Activated T-helper 2 cell treated with anti-CD3 and anti-CD28 coated beads, Interferon-gamma antibody, Interleukin-2, Interleukin-4, amounts not matched to agents 10 μg/mL and 5 μg/mL and 100 μg/mL, durations not matched to agents 14 hours and 24 hours and 36 hours (primary cell): ENCODE measurements around the gene TMEM164. TPM values are rescaled to one million over a fixed set of nuclear protein-coding genes. Genes with fewer than 3 reads are reported as not detected.
"Not testable (repeated sequence)": the region's sequence is repeated elsewhere in the genome, so short reads cannot be mapped to it uniquely, and the experiment has no call there.

Experiments used
- DNase-seq: peaks from one replicate; pipeline ENCODE4 v3.0.0; 2021; ENCODE audit warnings: low spot score
- H3K27ac Mint-ChIP-seq: one replicate; pipeline ENCODE4 v1.8.0; 2021; ENCODE audit warnings: mixed read lengths
- H3K27me3 Mint-ChIP-seq: one replicate; pipeline ENCODE4 v1.8.0; 2021; ENCODE audit warnings: low read depth, mixed read lengths
- H3K36me3 Mint-ChIP-seq: one replicate; pipeline ENCODE4 v1.8.0; 2021; ENCODE audit warnings: low read depth, mixed read lengths
- H3K4me1 Mint-ChIP-seq: one replicate; pipeline ENCODE4 v1.8.0; 2021; ENCODE audit warnings: low read depth, mixed read lengths
- H3K4me3 Mint-ChIP-seq: one replicate; pipeline ENCODE4 v1.8.0; 2021; ENCODE audit warnings: low read depth, mild to moderate bottlenecking, moderate library complexity, mixed read lengths
- H3K9me3 Mint-ChIP-seq: one replicate; pipeline ENCODE4 v1.8.0; 2021; ENCODE audit warnings: mixed read lengths
- intact Hi-C: fragments of 100-400 bp; cut with micrococcal nuclease; formaldehyde crosslinking; loops from one replicate; pipeline ENCODE4 v1.15.1; 2023
- total RNA-seq: library from RNA; stranded (reverse); gene quantifications from 2 replicates; pipeline ENCODE4 v1.2.3, GENCODE V29; 2022

TMEM164 gene
- 19.5 and 20.0 TPM in 2 replicates for total RNA-seq

DNA sequence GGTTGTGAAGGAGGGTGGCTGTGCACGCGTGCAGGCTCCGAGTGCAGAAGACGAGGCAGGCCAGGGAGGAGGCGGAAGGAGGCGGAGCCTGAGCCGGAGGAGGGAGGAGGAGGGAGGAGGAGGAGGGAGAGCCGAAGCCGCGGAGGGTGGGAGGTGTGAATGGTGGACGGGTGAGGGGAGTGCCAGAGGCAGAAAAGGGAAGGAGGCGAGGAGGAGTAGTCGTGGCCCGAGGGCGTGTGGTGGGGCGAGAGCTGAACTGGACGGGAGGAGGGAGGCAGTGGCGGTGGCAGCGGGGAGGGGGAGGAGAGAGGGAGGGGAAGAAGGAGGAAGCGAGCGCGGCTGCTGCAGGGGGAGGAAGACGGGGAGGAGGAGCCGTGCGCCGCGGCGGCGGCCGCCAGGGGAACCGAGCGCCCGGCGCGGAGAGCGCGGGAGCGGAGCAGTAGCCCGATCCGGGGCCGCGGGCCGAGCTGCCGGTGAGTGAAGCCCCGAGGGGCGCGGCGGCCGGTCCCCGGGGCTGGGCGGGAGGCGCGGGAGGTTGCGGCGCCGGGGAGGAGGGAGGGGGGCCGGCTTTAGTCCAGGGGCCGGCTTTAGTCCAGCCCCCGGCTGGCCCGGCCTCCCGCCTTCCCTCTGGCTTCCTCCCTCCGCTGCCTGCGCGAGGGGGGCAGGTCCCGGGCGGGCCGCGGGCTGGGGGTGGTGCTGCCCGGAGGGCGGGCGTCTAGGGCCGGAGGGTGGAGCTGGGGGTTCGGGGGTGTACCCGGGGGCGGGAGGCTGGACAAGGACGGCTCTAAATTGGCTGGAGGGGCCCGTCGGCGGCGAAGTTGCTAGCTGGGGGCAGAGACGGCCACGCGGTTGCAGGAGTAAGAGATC is at the start of gene TMEM164:
TSS of gene TMEM164 (plus strand) at position 815 of the 867 bp plus-strand sequence. CDS start 661 bp downstream, outside the sequence.
- Mint-ChIP-seq H3K27me3 (no peaks in the 10 kb centered on the region), H3K4me1 (peaks cover 24% of the 10 kb centered on the region)
- DNase-seq, result peak; percentile 76

DNA sequence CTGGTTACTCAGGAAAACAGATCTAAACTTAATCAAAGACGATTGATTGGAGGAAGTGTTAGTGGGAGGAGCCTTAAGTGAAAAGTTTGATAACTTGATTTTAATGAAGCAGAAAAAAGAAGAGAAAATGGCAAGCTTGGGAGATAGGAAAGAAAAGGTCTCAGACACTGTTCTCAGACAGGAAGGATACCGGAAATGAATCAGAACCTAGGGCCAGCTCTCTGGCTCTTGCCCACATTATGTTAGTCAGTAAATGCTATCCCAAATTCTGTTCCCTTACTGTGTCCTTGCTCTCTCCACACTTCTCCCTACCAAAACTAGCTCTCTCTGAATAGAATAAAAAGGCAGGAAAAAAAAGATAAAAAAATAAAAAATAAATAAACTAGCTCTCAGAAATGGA is 48.6 kb upstream of the TMEM164 start:
- no peak overlapping the region for H3K4me3 Mint-ChIP-seq
- intact Hi-C loops, result no loop called here
- H3K9me3 Mint-ChIP-seq, result no peaks in the 10 kb centered on the region
- no peaks in the 10 kb centered on the region for H3K36me3 Mint-ChIP-seq
- no peak overlapping the region for H3K27ac Mint-ChIP-seq
- H3K4me1 Mint-ChIP-seq, result peaks cover 18% of the 10 kb centered on the region
- no peak for DNase-seq
- no peaks in the 10 kb centered on the region for H3K27me3 Mint-ChIP-seq

More for the DNA sequence above, at the start of gene TMEM164:
- H3K27ac Mint-ChIP-seq, result peak within 1 kb of the TSS; percentile 94
- intact Hi-C loops, result loop anchor here (10.0 kb wide), 2 partner anchors 132 to 268 kb away; partner anchors contain the start of gene ACSL4
- H3K4me3 Mint-ChIP-seq, result peak within 1 kb of the TSS; percentile 93
- H3K9me3 Mint-ChIP-seq, result no peaks in the 10 kb centered on the region
- peaks cover 19% of the 10 kb centered on the region for H3K36me3 Mint-ChIP-seq

DNA sequence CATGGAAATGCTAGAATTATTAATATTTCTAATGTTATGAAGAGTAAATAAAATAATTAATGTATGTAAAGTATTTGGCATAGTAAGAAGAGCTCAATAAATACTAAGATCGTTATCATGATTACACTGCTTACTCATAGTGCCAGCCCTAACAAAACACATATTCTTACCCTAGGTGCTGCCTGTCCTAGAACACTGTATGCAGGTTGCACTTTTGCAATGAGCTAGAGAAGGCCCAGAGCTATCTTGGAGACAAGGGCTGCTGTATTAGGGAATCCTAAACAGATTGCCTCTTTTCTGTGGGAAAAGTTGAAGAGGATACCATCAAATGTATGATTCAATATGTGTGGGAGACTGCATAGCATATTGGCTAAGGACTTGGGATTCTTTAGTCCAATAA is 48.0 kb upstream of the TMEM164 start:
- Mint-ChIP-seq H3K27ac (no peak overlapping the region), H3K9me3 (no peaks in the 10 kb centered on the region), H3K36me3 (no peaks in the 10 kb centered on the region), H3K4me3 (no peak overlapping the region), H3K27me3 (no peaks in the 10 kb centered on the region), H3K4me1 (peaks cover 19% of the 10 kb centered on the region)
- intact Hi-C loops, result no loop called here
- no peak for DNase-seq

DNA sequence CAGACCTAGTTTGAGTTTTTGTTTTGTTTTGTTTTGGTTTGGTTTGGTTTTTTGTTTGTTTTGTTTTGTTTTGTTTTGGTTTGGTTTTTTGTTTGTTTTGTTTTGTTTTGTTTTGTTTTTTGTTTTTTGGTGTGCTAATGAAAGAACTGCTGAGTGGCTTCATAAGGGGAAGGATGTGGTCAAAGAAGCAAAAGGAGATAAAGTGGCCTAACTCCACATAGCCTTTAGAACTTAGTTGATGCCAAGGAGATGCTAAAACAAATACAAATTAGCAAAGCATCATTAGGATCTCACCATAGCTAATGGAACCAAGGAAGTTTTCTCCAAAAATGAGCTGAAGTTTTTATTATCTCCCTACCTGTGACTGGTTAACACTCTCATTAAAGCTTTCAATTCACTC is 44.6 kb upstream of the TMEM164 start:
- Mint-ChIP-seq H3K27me3 (no peaks in the 10 kb centered on the region), H3K4me1 (peaks cover 19% of the 10 kb centered on the region), H3K4me3 (no peak overlapping the region), H3K9me3 (no peaks in the 10 kb centered on the region), H3K27ac (no peak overlapping the region), H3K36me3 (no peaks in the 10 kb centered on the region)
- DNase-seq, result no peak
- intact Hi-C loops, result no loop called here

DNA sequence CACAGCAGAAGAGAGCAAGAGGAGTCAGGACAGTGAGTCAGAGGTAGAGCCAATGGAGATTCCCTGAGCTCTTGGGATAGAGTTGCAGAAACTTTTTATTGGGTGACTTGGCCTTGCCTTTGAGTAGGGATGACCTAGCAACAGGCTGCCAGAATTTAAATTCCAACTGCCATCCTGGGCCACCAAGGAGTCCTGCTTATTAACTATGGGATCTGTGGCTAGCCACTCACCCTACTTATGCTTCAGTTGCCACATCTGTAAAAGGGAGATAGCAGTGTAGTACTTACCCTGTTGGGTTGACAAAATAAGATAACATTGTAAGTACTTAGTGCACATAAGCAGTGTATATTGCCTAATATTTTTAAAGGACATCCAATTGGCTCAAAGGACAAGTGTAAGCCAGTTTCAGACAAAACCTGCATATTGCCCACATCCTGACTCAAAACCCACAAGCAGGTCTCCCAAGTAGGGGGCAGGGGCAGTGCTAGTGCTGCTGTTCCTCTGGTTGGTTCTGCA is 43.5 kb upstream of the TMEM164 start:
- H3K4me1 Mint-ChIP-seq, result peaks cover 12% of the 10 kb centered on the region
- no peaks in the 10 kb centered on the region for H3K9me3 Mint-ChIP-seq
- peaks cover 2% of the 10 kb centered on the region for H3K27me3 Mint-ChIP-seq
- H3K27ac Mint-ChIP-seq, result no peak overlapping the region
- DNase-seq, result no peak
- intact Hi-C loops, result no loop called here
- H3K36me3 Mint-ChIP-seq, result no peaks in the 10 kb centered on the region
- no peak overlapping the region for H3K4me3 Mint-ChIP-seq

DNA sequence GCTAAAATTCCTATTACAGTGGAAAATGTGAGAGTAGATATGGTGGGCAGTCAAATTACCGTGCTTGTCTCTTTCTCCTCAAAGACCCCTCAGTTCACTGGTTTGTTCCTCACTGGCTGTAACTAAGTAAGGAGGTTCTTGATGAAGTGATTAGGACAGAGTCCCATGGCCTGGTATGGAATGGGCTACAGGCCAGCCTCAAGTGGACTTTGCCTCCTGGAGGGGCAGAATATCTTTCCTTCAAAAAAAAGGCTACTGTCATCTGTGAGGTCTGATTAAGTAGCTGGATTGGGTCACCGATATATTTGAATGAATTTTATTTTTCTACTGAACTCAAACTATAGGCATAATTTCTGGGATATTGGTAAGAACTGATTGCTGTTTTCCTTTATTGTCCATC is 38.5 kb upstream of the TMEM164 start:
- DNase-seq, result no peak
- Mint-ChIP-seq H3K27me3 (peaks cover 2% of the 10 kb centered on the region), H3K27ac (no peak overlapping the region), H3K36me3 (no peaks in the 10 kb centered on the region), H3K4me1 (peaks cover under 1% of the 10 kb centered on the region), H3K4me3 (no peak overlapping the region), H3K9me3 (no peaks in the 10 kb centered on the region)
- intact Hi-C loops, result no loop called here

DNA sequence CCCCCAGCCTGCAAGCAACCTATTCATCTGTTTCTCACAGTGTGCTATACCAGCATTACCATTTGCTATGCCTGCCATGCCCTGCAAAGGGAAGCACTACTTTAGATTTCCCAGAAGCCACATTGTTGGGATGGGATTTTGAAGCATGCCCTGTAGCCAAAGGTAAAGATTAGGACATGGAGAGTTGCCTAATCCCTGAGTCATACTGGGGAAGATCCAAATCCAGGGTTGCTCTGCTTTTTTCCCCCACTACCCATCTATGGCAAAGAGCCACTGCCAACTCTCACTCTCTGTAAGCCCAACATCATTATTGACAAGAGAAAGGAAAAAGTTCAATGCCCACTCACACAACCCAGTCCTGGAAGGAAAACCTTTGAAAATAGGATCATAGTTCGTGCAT is 36.7 kb upstream of the TMEM164 start:
- intact Hi-C loops, result no loop called here
- H3K36me3 Mint-ChIP-seq, result no peaks in the 10 kb centered on the region
- no peak for DNase-seq
- H3K4me3 Mint-ChIP-seq, result no peak overlapping the region
- peaks cover 5% of the 10 kb centered on the region for H3K27me3 Mint-ChIP-seq
- no peaks in the 10 kb centered on the region for H3K4me1 Mint-ChIP-seq
- H3K9me3 Mint-ChIP-seq, result no peaks in the 10 kb centered on the region
- H3K27ac Mint-ChIP-seq, result no peak overlapping the region

DNA sequence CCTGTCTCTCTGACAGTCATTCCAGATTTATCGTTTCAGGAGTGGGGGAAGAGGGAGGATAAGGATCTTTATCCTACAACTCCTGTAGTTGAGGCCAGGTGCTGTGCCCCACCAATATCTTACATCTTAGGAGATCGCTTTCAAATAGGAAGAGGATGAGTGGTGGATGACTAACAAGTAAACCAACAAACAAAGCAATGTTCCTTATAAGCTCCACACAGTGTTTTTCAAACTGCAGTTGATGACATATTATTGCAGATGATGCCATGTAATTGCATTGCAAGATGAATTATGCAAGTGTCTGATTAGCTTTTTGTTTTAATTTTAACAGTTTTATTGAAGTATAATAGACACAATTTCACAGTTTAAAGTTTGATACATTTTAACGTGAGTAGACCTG is 35.8 kb upstream of the TMEM164 start:
- Mint-ChIP-seq H3K4me1 (no peaks in the 10 kb centered on the region), H3K27ac (no peak overlapping the region), H3K9me3 (no peaks in the 10 kb centered on the region), H3K4me3 (no peak overlapping the region), H3K27me3 (peaks cover 7% of the 10 kb centered on the region), H3K36me3 (no peaks in the 10 kb centered on the region)
- no peak for DNase-seq
- intact Hi-C loops, result no loop called here

DNA sequence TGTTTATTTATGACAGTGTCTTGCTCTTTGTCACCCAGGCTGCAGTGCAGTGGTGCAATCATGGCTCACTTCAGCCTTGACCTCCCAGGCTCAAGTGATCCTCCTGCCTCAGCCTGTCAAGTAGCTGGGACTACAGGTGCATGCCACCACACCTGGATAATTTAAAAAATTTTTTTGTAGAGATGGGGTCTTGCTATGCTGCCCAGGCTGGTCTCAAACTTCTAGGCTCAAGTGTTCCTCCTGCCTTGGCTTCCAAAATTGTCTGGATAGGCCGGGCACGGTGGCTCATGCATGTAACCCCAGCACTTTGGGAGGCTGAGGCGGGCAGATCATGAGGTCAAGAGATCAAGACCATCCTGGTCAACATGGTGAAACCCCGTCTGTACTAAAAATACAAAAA is 32.1 kb upstream of the TMEM164 start:
- DNase-seq, H3K4me3 Mint-ChIP-seq, H3K9me3 Mint-ChIP-seq, H3K27ac Mint-ChIP-seq, H3K36me3 Mint-ChIP-seq, intact Hi-C loops, H3K27me3 Mint-ChIP-seq: not testable (repeated sequence)
- H3K4me1 Mint-ChIP-seq, result peaks cover 11% of the 10 kb centered on the region

DNA sequence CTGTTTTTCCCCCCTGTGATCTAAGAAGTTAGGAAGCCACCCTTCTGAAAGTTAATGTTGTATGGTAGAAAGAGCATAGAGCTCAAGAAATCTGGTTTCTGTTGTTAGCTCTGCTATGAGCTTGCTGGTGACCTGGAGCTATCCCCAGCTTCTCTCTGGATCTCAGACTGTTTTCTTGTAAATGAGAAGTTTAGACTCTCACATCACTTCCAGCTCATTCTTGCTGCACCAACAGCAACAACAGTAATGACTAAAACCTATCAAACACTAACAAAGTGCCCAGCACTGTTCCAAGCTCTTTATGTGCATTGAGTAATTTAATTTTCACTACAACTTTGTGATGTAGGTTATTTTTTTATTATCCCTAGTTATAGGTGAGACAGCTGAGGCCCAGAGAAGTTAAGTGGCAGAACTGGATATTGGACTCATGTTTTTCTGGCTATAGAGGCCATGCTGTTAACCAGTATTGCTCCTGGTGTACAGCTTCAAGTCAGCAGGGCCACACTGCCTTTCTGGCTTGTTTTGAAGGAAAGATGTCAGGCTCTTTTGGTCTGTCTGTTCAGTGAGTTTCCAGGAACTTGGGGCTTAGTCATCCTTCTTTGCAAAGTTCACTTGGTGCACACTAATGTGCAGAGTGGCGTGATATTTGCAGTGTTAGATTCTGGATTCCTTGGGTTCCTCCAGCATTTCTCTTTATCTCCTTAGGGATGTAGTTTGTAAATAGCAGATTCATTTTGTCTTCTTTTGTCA is 27.8 kb upstream of the TMEM164 start:
- Mint-ChIP-seq H3K9me3 (no peaks in the 10 kb centered on the region), H3K36me3 (no peaks in the 10 kb centered on the region), H3K27me3 (peaks cover 2% of the 10 kb centered on the region), H3K4me3 (no peak overlapping the region), H3K27ac (peak overlapping the region; percentile 73), H3K4me1 (peaks cover 16% of the 10 kb centered on the region)
- intact Hi-C loops, result loop anchor here (5.0 kb wide), 1 partner anchor 157 kb away; no protein-coding TSS in a partner anchor
- DNase-seq, result no peak

DNA sequence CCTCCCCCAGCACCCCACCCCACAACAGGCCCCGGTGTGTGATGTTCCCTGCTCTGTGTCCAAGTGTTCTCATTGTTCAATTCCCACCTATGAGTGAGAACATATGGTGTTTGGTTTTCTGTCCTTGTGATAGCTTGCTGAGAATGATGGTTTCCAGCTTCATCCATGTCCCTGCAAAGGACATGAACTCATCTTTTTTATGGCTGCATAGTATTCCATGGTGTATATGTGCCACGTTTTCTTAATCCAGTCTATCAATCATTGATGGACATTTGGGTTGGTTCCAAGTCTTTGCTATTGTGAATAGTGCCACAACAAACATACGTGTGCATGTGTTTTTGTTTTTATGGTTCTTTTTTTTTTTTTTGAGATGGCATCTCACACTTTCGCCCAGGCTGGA is 17.7 kb upstream of the TMEM164 start:
- intact Hi-C loops, H3K27ac Mint-ChIP-seq, H3K4me3 Mint-ChIP-seq, H3K36me3 Mint-ChIP-seq, H3K9me3 Mint-ChIP-seq, H3K27me3 Mint-ChIP-seq, DNase-seq: not testable (repeated sequence)
- peaks cover 18% of the 10 kb centered on the region for H3K4me1 Mint-ChIP-seq

DNA sequence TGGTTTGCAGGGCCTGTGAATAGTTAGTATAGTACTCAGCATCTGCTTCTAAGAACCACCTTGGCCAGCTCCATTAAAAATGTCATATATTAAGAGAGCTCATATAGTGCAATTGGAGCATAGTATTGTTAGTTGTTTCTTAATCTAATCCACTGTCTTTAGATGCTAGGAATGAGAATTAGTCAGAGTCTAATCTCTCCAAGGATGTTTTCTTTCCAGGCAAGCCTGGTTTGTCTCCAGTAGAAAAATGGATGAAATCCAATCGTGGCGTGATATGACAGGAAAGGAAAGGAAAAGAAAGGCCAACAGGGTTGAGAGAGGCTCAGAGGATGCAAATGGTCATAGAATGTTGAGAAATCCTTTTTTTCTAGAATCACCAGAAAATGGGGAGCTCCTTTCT is 15.0 kb upstream of the TMEM164 start:
- no peaks in the 10 kb centered on the region for H3K36me3 Mint-ChIP-seq
- H3K27me3 Mint-ChIP-seq, result no peaks in the 10 kb centered on the region
- H3K9me3 Mint-ChIP-seq, result no peaks in the 10 kb centered on the region
- peaks cover 30% of the 10 kb centered on the region for H3K4me1 Mint-ChIP-seq
- no peak overlapping the region for H3K27ac Mint-ChIP-seq
- no peak overlapping the region for H3K4me3 Mint-ChIP-seq
- intact Hi-C loops, result no loop called here
- no peak for DNase-seq
